8988T (cell line): ENCODE results near the gene AFM.

ENCODE experiments used
- DNase-seq: peaks from one replicate; pipeline ENCODE4 v3.0.0; 2011

AFM gene

GRCh38 chr4:73451981-73452747 is 29.4 kb upstream of the AFM start:
- DNase-seq: no peak

DNA sequence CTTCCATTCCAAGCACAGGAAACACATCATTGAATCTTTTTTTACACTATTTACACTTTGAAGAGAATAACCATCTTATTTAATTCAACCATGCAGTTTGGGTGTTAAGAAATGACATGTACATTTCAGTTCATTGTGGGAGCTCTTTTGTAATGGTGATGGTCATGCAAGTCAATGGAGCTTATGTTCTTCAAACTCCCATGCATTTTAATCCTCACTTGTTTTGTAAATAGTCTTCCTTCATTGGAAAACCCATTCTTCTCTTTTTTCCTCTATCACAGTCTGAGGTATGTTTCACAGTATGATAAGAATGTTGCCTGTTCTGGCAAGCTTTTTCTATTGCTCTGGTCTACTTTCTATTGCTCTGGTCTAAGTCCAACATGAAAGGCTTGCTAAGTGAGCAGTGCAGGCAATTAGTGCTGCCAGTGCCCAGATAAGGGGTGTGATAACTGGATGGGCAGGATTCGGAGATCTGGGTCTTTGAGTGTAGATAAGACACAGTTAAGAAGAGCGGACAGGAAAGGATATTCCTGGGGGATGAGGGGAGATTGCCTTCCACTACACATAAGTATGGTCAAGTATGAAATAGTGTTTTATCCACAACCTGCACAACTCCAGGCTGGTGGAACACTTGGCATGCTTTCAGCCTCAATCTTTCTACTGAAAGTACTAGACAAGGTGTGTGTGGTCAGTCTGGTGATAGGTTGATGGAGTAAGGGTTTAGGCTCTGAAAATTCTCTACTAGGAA is 28.4 kb upstream of the AFM start:
- DNase-seq: no peak

GRCh38 chr4:73453701-73454005 is 27.9 kb upstream of the AFM start:
- DNase-seq: no peak

DNA sequence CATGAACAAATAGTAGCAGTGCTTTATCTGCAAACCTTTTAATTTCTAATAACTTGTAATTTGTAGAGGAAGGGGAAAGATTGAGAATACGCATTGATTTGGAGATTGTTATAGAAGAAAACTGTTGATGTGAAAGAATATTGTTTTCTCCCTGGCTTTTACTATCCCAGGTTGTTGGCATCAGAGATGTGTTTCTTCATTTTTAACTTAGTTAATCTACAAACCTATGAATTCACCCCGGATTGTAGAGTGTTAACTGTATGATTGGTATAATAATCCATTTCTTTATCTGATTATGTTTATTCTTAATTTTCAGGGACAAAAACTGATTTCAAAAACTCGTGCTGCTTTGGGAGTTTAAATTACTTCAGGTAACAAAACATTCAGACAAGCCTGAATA is 26.6 kb upstream of the AFM start:
- DNase-seq: no peak

DNA sequence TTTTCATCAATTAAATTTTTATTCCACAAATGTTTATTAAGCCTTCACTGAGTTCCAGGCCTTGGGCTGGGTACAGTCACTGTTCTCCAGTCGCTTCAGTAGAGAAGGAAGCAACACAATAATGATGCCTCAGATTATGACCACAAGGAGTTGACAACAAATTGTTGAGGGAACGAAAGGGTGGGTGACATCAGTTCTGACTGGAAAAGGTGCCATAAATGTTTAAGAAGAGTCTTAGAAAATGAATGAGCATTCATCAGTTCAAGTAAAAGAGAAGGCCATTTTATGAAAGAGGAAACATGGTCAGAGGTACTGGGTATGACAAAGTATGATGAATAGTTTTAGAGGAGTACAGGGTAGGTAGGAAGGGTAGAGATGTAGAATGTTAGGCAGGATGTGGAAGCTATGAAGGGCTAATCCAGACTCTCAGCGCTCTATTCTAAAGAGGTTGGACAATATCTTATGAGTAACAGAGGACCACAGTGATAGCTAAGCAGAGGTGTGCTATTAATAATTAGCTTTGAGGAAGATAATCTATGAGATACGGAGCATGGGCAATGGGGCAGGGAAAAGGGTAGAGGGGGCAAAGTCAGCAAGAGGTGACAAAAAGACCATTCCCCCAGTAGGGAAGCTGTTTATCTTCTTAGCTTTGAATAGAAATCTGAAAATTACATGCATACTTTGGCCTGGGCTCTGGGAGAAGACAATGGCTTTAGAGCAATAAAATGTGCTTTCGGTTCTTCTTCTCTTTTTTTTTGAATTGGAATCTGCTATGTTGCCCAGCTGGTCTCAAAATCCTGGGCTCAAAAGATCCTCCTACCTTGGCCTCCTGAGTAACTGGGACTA is 25.1 kb upstream of the AFM start:
- DNase-seq: no peak

DNA sequence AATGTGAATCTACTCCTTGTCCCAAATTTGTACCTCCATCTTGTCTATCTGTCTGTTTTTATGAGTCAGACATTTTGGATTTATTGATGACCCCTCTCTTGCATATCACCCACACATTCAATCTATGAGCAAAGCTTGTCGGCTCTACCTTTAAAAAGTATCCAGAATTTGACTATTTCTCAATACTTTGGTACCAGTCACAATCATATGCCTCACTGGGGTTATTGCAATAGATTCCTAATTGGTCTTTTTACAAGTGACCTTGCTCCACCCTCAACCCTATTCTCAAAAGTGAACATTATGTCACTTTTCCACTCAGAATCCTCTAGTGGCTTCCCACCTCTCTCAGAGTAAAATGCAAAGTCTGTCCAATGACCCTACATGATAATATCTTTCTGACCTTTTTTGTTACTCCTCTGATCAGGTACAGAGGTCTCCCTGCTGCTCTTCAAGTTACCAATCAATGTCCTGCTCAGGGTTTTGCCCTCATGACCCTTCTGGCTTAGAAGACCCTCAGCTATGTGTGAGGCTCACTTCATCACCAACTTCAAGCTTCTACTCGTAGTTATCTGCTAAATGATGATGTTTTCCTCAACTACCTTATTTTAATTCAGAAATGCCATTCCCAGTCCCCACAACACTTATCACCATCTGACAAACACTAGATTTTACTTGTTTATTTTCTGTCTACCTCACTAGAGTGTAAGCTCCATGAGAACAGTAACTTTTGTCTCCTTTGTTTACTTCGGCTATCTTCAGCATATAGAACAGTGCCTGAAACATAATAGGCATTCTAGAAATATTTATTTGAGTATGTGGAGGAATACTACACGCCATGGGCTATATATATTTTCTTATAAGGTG is 23.1 kb upstream of the AFM start:
- DNase-seq: no peak

GRCh38 chr4:73459048-73459421 is 22.5 kb upstream of the AFM start:
- DNase-seq: no peak

GRCh38 chr4:73460913-73461522 is 20.5 kb upstream of the AFM start:
- no peak for DNase-seq

DNA sequence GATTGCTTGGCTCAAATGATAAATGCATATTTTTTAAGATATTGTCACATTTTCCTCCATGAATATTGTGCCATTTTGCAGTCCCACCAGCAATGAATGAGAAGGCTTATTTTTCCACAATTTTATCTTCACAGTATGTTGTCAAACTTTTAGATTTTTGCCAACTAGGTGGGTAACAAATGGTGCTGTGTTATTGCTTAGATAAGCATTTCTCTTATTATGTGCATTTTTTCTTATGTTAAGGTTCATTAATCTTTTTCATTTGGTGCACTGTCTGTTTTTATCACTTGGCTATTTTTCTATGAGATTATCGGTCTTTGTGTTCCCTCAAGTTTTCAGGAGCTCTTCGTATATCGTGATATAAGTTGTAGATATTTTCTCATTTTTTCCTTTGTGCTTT is 13.4 kb upstream of the AFM start:
- no peak for DNase-seq

- DNase-seq: no peak
These were observed 10.8 kb upstream of the AFM start for GRCh38 chr4:73470728-73471127.

DNA sequence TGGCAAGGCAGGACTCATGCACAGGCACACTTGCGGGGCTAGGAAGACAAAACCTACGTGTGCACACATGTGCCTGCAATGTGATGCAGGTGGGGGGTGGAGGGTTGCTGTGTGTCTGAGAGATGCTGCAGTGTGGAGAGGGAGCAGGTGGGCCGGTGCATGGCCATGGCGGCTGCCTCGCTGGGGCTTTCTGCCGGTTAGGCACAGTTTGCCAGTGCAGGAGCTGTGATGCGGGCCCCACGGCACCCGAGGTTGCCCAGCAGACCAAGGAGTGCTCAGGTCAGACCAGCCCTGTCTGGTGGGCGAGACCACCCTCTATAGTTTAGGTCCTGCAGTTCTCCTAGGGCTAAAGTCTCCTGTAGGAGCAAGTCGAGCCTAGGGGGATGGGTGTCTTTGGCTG is 4.4 kb upstream of the AFM start:
- DNase-seq: no peak

DNA sequence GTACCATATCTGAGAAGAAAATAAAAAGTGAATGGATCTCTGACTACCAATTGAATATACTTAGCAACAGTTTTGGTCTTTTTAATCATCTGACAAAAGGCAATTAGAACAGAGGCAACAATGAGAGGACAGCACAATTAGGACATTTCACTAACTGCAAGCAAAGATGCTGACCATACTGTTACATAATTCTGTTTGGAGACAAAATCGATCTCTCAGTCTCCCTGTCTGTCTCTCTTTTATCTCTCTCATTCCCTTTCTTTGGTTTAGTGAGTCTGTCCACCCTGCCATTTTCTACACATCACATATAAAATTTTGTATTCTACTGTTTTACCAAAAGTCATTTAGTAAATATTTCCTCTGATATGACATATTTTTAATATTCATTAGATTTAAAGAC is 2.2 kb upstream of the AFM start:
- no peak for DNase-seq

- DNase-seq: no peak
These were observed 3.5 kb downstream of the AFM start for GRCh38 chr4:73485085-73485484.

DNA sequence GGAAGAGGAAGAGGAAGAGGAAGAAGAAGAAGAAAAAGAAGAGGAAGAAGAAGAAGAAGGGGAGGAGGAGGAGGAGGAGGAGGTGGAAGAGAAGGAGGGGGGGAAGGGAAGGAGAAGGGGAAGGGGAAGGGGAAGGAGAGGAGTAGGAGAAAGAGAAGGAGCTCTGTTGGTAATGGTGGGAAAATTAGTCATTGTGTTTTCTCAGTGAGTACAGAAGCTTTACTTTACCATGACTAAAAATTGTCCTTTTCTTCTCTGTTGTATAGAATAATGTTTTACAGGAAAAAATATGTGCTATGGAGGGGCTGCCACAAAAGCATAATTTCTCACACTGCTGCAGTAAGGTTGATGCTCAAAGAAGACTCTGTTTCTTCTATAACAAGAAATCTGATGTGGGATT is 4.1 kb downstream of the AFM start:
- DNase-seq: no peak

DNA sequence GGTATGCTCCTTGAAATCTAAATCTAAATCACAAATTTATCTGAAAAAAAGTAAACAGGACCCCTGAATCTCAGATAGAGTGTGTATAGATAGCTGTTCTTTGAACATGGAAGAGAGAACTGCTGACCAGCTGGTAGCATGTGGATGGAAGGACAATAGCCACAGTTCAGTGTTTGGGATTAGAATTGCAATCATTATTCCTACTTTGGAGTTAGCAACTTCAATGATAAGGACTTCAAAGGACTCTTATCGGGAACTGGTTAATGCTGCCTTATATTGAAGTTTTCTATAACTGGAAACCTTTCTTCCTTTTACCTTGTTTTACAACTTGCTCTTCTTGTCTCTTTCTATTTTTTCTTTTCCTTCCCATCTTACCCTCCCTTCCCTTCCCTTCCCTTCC is 5.0 kb downstream of the AFM start:
- DNase-seq: no peak

GRCh38 chr4:73487233-73487632 is 5.7 kb downstream of the AFM start:
- no peak for DNase-seq

DNA sequence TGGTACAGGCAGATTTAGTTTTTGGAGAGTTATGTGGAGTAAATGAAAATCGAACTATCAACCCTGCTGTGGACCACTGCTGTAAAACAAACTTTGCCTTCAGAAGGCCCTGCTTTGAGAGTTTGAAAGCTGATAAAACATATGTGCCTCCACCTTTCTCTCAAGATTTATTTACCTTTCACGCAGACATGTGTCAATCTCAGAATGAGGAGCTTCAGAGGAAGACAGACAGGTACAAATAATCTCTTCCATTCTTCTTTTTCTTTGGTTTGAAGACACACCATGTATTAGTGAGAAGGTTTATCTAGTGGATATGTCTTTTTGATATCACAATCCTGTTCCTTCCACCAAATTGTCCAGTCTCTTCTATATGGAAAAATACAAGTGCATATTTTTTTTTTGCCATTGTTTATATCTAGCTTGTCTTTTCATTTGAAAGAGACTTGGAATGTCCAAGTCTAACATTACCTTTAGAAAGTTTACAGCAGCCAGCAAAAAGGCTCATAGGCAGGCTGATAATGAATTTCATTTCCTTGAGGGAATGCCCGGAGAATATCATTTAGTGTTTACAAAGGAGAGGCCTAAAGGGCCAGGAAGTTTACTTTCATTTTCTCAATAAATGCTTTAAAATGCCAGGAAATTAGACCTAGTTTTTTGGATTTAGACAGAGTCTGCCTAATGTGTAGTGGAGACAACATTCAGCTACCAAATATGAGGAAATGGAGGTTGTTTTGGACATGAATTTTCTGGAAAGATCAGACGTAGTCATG is 18.6 kb downstream of the AFM start:
- no peak for DNase-seq

- no peak for DNase-seq
These were observed 20.2 kb downstream of the AFM start for GRCh38 chr4:73501664-73502265.

- DNase-seq: no peak
These were observed 24.0 kb downstream of the AFM start for GRCh38 chr4:73505567-73505966.

DNA sequence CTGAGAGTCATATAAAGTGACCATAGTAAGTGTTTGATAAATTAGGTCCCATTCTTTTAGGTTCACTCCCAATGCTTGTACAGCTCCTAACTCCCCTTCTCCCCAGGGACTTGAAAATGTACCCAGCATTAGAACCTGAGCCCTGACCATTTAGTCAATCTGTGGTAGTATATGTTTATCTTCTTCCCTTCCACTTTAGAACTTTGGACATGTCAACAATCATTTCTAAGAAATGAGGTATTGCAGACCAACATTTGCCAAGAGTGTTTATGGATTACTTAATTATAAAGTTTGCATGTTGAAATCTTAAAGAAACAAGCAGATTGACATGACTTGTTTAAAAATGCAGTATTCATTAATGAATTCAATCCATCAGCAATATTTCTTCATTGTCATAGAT is 26.0 kb downstream of the AFM start:
- DNase-seq: no peak

GRCh38 chr4:73508651-73509050 is 27.1 kb downstream of the AFM start:
- DNase-seq: no peak
